HG02884 (cell line): ENCODE measurements around the gene RBP5.
"Not testable (repeated sequence)": the region's sequence is repeated elsewhere in the genome, so short reads cannot be mapped to it uniquely, and the experiment has no call there.

Experiments
- ATAC-seq: cut with Tn5 transposase; IDR thresholded peaks from one replicate; pipeline ENCODE4 v1.9.1; 2021; ENCODE audit warnings: mild to moderate bottlenecking, moderate library complexity; ENCODE audit not compliant: unreplicated experiment

The RBP5 gene

DNA sequence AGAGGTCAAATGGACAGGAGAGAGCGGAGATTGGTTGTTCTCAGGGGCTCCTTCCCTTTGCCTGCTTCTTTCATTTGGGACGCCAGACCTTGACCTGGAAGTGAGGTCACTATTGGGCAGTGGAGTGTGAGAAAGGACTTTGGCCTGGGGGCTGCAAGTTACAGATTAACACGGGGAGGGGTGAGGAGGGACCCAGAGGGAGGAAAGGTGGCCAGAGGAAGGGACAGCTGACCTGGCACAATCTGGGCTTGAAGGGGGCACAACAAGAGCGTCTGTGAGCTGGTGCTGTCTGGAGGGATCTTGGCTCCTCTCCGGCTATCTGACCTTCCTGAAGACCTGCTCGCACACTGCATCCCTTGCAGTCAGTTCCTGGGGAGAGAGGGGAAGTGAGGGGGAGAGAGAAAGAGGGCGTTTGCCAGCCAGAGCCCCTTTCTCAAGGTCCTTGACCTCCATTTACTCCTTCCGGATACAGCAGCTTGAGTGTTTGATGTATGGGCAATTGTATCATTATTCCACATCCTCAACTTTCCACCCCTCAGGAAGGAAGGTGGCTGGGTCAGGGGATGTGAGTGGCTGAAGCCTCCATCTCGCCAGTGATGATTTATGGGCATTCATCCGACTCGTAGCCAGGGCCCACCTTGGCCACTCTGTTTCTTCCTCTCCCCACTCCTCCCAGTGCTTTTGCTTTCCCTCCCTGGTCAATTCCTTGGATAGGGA, 4.7 kb downstream of the RBP5 start:
- no peak for ATAC-seq

DNA sequence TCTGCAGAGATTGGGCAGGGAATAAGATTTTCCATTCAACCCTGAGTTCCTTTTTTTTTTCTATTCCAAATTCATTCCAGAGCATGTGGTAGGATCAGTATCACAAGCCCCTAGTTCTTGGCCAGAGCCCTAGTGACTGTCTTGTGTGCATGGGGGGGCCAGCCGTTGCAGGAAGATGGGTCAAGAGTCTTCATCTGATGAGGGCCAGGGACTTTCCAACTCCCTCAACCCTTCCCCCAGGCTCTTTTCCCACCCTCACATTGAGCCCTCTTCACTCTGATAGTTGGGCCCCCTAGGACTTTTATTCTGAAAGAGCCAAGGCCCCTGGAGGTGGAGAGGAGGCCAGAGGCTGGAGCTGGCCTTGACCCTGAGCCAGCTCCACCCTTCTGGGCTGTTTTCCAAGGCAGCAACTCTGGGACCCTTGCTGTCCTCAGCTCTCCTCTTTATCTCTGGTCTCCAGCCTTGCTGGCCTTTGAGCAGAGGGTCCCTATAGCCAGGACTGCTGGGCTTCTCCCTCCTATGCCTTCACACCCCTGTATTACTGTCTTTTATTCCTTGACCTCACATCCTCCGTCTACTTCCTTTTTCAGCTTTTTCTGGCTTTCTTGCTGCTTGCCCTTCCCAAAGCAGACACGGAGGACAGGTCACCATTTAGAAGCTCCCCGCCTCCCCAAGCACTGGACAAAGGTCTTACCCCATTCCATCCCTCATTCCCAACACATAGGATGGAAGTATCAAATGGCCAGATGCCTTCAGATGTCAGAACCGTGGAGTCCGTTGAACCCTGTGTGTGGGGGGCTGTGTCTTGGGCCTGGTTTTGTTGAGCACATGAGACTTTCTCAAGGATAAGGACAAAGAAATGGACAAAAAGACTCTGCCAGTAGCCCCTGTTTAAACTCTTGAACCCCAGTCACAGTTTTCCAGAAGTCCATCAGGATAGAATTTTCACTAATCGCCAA, 5.6 kb downstream of the RBP5 start:
- ATAC-seq, result no peak

DNA sequence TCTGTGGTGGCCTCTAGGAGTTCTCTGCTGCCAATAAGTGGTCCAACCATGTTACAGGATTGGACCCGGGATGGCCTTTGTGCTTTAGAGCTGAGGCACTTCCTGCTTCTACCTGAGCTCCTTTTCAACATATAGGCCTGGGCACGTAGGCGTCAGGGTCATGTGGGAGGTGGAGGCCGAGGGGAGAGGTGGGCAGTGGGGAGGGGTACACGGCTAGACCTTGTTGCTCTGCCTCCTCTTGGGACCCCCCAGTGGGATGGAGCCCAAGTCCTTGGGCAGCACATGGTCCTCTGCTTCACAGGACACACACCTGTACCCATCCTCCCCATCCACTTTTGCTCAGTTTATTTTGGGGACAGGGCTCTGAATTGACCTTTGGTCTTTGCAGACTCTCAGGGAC, 7.4 kb downstream of the RBP5 start:
- ATAC-seq, result no peak

DNA sequence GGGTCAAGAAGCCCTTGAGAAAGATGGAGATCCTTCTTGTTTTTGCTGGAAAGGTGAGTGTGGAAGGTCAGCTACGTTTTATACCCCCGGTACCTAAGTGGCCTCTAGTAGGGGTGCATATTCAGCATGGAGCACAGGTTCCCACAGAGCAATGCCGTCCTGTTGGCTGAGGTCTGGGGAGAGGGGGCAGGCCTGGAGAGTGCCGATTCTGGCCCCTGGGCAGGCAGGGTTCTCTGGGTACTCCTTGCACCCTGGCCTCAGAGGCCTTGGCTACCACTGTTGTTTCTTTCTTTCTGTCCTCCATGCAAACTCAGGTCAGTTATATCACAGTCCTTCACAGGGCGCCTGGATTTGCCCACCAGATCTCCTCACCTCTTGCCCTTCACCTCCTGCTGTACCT, 8.5 kb downstream of the RBP5 start:
- ATAC-seq, result no peak

DNA sequence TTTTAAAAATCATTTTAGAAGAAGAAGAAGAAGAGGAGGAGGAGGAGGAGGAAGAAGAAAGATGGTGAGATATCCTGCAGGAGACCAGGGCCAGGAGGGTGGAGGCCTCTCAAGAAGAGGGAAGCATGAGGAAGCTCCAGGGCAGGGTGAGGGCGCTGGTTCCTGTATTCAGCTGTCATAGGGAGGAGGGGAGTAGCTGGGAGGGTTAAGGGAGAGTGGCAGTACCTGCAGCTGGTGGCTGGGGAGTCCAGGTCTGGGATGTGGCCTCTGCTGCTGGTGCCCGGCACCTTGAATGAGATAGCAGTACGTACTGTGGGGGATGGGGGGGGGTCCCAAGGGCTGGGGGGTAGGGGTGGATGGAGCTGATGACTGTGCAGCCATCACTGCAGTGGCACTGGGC, 9.8 kb downstream of the RBP5 start:
- ATAC-seq, result no peak

DNA sequence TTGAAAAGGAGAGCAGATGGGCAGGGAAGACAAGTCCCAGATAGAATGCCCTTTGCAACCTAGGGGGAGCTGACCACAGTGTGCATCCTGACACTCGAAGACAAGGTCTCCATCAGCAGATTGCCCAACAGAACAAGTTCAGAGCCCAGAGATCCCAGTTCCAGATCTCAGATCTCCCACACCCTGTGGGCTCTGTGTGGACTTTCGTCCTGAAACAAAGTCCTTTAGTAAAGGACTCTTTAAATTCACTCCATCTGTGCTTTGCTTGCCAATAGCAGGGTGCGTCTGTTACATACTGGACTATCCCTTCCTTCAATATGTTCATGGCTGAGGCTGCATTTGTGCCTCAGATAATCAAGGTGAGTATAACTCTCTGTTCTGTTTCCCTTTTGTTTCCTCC, 11.0 kb downstream of the RBP5 start:
- no peak for ATAC-seq

DNA sequence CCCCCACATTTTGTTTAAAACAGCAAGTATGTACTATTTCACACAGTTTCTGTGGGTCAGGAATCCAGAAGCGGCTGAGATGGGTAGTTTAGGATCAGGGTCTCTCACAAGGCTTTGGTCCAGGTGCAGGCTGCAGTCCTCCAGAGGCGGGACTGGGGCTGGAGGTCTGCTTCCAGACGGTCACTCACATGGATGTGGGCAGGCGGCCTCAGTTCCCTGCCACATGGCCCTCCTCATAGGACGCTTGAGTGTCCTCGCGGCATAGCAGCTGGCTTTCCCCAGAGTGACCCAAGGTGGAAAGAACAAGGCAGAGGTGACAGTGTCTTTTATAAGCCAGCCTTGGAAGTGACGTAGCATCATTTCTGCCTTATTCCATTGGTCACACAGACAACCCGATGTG, 11.8 kb downstream of the RBP5 start:
- ATAC-seq, result no peak

DNA sequence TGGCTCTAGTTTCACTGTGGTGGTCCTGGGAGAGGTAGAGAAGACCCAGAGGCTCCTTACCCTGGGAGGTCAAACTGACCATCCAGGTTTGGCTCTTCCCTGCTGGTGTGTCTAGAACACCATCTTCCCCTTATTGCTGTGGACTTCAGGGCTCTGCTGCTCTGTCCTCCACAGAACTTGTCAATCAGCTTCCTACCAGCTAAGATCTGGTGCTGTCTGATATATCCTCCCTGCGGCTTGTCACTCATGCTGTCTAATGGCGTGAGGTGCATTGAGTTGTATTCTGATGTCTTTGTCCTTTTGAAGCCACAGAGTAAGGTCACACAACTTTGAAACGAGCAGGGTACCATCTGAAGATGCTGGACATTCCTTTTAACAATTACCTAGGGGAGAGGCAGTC, 12.5 kb downstream of the RBP5 start:
- no peak for ATAC-seq

DNA sequence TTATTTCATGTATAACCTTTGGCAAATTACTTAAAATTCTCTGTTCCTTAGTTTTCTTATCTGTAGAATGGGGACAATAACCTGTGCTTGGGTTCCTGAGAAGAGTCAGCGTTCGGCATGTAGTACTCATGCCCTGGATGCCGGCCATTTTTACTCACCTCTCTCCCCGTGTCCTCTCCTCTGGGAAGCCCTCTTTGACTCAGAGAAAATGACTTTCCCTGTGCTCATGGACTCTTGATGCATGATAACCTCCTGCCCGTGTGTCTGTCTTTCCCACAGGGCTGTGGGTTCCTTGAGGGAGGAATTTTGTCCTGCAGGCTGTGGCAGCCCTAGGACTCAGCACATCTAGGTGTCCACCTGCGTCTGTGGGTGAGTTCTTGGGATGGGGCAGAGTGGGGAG, 13.8 kb downstream of the RBP5 start:
- no peak for ATAC-seq

DNA sequence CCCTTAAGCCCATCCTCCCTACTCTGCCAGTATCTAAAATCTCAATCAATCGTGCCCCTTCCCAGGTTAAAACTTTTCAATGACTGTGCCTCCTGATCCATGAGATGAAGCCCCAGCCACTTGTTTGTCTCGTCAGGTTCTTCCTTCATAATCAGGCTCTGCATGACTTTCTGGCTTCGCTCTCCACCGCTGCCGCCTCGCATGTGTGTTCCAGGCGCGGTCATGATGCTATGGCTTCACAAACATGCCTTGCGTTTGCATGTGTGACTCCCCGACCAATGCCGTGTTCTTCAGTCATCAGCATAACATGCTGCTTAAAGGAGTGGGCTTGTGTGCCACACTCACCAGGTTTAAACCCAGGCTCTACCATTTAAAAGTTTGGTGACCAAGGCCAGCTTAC, 14.7 kb downstream of the RBP5 start:
- no peak for ATAC-seq

DNA sequence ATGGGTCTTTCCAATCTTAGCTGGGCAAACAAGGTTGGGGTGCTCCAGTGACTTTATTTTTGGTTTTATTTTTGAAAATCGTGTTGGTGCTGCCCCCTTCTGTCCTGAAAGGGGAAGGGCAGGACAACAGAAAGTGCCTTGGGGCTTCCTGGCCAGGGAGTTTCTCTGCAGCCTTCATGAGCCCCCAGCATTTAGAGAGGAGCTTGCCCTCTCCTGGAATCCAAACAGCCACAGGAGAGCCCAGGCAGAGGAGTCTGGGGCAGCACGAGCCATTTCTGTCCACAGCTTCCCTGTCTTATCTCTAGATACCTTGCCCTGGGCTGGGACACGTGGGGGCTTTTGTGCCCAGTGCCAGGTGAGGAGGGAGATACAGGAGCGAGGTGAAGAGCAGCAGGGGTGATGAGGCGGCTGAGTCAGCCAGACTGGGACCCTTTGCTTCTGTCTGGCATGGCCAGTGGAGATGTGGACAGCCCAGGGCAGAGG, 15.3 kb downstream of the RBP5 start:
- ATAC-seq, result no peak

DNA sequence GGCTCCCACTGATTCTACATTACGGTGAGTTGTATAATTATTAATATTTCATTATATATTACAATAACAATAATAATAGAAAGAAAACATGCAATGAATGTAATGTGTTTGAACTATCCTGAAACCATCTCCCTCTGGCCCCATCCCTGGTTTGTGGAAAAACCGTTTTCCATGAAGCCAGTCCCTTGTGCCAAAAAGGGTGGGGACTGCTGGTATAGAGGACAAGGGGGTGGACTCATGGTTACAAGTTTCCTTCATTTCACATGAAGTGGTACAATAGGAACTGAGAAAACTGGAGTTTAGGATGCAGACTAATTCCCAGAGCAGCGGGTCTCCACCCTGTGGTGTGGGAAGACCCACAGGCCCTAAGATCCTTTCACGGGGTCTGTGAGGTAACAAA, 16.6 kb downstream of the RBP5 start:
- no peak for ATAC-seq

DNA sequence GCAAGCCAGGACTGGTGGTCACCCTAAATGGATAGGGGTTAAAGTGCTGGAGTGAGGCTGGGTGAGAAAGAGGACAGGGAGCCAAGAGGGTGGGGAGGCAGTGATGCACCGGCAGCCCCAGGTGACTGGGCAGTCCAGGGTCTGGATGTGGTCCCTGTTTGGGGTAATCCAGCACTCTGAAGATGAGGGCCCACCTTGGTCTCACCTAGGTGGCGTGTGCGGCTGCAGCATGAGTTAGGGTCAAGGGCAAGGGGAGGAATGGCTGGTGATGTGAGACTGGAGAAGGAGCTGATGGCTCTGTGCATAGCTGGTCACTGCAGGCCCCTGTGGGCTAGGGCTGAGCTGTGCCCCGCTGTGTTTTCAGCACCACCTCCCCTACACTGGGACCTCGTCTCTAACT, 18.0 kb downstream of the RBP5 start:
- ATAC-seq, result no peak

DNA sequence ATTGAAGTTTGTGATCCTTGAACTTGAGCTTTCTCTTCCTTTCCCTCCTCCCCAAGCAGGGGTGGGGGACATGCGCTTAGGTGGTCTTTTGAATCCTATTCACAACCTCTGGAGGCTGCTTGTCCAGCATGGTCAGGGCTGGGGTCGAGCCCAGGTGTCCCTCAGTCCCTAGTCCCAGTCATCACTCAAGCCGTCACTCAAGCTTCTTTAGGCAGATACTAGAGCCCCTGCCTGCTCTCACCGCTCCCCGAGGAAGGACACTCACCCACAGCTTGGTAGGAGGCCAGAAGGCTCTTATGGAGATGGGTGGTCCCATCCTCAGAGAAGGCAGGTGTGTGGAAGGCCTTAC, 19.1 kb downstream of the RBP5 start:
- ATAC-seq, result no peak

DNA sequence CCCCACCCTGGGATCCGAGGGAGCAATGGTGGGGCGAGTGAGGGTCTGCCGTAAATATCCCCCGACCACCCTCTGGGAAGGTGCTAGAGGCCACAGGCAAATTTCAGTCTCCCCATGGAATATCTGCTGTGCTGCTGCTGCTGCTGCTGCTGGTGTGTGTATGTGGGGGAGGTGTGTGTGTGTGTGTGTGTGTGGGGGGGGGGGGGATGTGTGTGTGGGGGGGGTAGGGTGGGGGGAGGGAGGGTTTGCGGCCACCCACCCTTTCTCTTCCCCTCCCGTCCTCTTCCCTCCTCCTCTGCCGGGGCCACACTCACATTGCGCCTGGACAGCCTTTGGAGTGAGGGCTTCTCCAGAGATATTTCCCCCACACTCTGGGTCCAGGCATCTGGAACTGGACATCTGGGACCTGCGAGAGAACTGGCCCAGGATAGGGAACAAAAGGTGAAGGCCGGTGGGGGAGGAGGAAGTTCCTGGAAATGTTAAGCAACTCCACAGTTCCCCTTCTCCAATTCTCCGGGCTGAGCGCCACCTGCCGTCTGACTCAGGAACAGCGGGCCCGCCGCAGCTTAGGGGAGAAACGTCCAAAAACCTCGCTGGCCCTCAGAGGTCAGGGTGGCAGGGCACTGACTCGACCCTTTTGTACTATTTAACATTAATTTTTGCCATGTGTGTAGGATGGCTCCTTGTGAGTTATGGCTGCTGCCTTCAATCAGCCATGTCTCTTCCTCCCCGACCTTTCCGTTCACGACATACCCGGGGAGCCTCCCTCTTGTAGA, 19.7 kb downstream of the RBP5 start, which contains the start of gene C1RL:
Gene C1RL, minus strand, starts transcription at position 419 of the 776 bp plus-strand sequence. Its CDS starts 34 bp downstream, at position 385.
- ATAC-seq, result no peak

DNA sequence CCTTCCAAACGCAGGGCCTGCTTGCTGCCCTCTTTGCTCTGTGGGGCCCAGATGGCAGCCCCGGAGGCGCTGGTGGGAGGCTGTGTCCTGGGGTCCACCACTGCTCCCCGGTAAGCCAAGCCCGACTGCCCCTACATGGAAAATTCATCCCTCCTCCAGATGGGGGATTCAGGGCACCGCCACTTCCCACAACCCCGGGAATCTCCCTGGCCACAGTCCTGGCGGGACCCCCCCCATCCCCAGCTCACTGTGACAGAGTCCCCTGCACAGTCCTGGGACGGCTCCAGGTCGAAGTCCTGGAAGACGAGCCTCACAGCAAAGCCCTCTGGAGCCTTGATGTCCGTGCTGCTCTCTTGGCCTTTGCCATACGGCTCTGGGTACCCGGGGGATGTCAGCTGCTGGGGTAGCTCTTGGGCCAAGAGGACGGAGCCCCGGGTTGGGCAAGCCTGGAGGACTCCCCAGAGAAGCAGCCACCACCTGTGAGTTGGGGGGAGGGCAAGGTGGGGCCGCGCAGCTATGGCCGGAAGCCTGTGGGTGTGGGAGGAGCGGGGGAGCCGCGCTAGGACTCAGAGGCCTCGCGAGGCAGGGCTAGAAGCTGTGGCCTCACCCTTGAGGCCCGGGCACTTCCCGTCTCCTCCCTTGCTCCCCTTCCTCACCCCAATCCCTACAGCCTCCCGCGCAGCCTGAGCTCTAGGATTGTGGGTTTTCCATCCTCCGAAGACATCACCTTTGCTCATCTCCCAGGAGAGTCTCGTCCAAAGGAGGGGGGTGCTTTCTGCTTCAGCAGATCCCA, 20.5 kb downstream of the RBP5 start:
- peak; percentile 89 for ATAC-seq

DNA sequence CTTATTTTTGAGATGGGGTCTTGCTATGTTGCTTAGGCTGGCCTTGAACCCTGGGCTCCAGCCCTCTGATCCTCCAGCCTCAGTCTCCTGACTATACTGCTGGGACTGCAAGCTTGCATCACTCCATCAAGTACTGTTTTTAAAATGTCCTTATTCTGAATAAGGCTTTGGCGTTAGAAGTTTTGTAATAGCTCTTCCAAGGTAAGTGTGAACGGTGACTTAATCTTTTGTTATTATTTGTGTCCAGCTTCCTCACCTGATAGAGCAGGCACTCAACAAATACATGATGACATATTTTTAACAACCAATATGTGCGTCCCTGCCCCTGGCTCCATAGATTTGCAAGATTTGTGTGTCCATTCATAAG, 21.1 kb downstream of the RBP5 start:
- ATAC-seq, result no peak

DNA sequence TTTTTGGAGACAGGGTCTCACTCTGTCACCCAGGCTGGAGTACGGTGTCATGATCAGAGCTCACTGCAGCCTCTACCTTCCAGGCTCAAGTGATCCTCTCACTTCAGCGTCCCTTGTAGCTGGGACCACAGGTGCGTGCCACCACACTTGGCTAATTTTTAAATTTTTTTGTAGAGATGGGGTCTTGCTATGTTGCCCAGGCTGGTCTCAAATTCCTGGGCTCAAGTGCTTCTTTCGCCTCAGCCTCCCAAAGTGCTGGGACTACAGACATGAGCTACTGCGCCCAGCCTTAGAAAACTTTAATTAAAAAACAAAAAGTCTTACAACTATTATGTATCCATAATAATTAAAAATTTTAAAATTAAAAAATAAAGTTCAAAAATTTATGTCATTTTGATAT, 21.5 kb downstream of the RBP5 start:
- ATAC-seq, result not testable (repeated sequence)

DNA sequence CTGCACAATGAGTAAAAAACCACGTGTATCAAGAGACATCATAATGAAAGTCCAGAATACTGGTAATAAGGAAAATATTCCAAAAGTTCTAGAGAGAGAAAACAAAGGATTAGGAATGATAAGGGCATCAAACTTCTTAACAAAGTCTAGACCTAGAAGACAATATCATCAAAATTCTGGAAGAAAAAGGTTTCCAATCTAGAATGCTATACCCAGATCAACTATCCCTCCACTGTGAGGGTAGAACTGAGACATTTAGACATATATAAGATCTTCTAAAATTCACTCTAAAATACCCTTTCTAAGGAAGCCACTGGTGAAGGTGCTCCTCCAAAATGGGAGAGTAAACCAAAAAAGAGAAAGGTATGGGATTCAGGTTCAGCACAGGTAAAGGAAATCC, 22.6 kb downstream of the RBP5 start:
- no peak for ATAC-seq

DNA sequence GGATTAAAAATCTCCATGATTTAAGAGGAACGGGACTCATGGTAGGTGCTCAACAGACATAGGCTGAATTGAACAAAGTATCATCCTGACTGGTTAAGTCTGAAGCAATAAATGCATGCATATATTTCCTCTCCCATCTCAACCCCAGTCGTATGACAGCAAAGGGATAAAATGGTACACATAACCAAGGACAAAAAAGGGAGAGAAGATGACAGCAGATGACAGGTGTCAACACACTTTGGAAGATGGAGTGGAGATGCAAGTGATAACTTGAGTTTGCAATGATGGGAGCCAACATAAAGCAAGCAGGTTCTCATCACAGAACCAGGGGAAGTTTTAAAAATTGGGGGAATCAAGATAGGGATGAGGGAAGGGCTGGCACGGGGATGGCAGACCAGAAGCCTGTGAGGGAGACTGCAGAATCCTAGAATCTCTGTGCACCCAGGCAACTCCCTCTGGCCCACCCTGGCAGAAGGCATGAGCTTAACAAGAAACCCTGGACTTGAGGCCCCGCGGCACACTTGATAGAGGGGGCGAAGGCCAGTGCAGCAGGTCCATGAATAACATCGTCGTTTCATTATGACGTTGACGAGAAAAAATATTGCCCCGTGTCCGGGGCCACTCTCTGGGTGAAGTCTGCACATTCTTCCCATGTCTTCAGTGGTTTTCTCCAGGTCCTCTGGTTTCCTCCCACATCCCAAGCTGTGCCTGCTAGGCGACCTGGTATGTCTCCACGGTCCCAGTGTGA, 24.7 kb downstream of the RBP5 start:
- ATAC-seq, result no peak
